Ascending aorta (tissue), 2 donors: Measurements from ENCODE around the gene TMED3. TPM values are rescaled to one million over a fixed set of nuclear protein-coding genes. Genes with fewer than 3 reads are reported as not detected.

Source experiments
- DNase-seq, 2 donors: peaks; one replicate each; pipeline ENCODE4 v3.0.0-alpha.2; 2019; ENCODE audit warnings: low spot score in 2 of 2
- H3K27ac ChIP-seq, 2 donors: fragments of 200-600 bp; sonication (generic); one replicate each; pipeline ENCODE4 v1.5.1; 2016 to 2017; ENCODE audit warnings: mild to moderate bottlenecking in 1 of 2
- H3K27me3 ChIP-seq: fragments of 200-600 bp; sonication (generic); one replicate; pipeline ENCODE4 v1.5.1; 2017
- H3K36me3 ChIP-seq, 2 donors: fragments of 200-600 bp; sonication (generic); one replicate each; pipeline ENCODE4 v1.5.1; 2016
- H3K4me1 ChIP-seq, 2 donors: fragments of 200-600 bp; sonication (generic); one replicate each; pipeline ENCODE4 v1.5.1; 2016 to 2017; ENCODE audit warnings: mild to moderate bottlenecking in 1 of 2
- H3K4me3 ChIP-seq, 2 donors: fragments of 200-600 bp; sonication (generic); one replicate each; pipeline ENCODE4 v1.5.1; 2016 to 2017; ENCODE audit warnings: mild to moderate bottlenecking in 1 of 2
- H3K9me3 ChIP-seq, 2 donors: fragments of 200-600 bp; sonication (generic); one replicate each; pipeline ENCODE4 v1.5.1; 2016
- intact Hi-C: fragments of 100-400 bp; cut with DNase I; formaldehyde crosslinking; loops from one replicate; pipeline ENCODE4 v1.15.1; 2023
- total RNA-seq: library from RNA; depleted of rRNA; stranded (reverse); fragments of >200 nt; gene quantifications from one replicate; pipeline ENCODE4 v1.1.0, GENCODE V29; 2016
- TF ChIP-seq, protein P1 (sequence below), 3 experiments: fragments of 200-600 bp in 2 of 3; fragments of 450-650 bp in 1 of 3; sonication (generic) in 2 of 3; IDR thresholded peaks; one replicate each; pipeline ENCODE4 v1.5.1; 2016 to 2019; ENCODE audit warnings: antibody characterized with exemption in 3 of 3, mild to moderate bottlenecking in 1 of 3, moderate library complexity in 1 of 3

Gene TMED3
- total RNA-seq, 1 donor from 2014 or later: 83.7 TPM

DNA sequence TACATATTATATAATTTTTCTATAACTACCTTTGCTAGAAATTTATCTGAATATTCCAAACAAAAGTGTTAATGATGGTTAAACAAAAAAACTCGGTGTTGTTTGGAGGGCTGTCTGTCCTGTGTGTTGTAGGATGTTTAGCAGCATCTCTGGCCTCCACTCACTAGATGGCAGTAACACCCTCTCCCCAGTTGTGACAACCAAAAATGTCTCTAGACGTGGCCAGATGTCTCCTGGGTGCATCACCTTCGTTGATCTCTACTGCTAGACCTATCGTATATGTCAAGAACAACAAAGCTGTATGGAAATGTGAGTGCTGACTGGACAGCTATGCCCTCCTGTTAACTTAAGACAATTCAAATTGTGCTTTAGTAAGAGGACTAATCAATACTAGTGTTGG is 14.3 kb upstream of the TMED3 start:
- Histone ChIP-seq H3K4me1 (no peaks in the 10 kb centered on the region), H3K27ac (no peak overlapping the region), H3K9me3 (no peaks in the 10 kb centered on the region), H3K36me3 (no peaks in the 10 kb centered on the region), H3K4me3 (no peak overlapping the region), H3K27me3 (no peaks in the 10 kb centered on the region)
- TF ChIP-seq, protein P1, sequence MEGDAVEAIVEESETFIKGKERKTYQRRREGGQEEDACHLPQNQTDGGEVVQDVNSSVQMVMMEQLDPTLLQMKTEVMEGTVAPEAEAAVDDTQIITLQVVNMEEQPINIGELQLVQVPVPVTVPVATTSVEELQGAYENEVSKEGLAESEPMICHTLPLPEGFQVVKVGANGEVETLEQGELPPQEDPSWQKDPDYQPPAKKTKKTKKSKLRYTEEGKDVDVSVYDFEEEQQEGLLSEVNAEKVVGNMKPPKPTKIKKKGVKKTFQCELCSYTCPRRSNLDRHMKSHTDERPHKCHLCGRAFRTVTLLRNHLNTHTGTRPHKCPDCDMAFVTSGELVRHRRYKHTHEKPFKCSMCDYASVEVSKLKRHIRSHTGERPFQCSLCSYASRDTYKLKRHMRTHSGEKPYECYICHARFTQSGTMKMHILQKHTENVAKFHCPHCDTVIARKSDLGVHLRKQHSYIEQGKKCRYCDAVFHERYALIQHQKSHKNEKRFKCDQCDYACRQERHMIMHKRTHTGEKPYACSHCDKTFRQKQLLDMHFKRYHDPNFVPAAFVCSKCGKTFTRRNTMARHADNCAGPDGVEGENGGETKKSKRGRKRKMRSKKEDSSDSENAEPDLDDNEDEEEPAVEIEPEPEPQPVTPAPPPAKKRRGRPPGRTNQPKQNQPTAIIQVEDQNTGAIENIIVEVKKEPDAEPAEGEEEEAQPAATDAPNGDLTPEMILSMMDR (IDR thresholded peaks at IDR 0.05): no peak
- intact Hi-C loops: no loop called here
- no peak for DNase-seq

DNA sequence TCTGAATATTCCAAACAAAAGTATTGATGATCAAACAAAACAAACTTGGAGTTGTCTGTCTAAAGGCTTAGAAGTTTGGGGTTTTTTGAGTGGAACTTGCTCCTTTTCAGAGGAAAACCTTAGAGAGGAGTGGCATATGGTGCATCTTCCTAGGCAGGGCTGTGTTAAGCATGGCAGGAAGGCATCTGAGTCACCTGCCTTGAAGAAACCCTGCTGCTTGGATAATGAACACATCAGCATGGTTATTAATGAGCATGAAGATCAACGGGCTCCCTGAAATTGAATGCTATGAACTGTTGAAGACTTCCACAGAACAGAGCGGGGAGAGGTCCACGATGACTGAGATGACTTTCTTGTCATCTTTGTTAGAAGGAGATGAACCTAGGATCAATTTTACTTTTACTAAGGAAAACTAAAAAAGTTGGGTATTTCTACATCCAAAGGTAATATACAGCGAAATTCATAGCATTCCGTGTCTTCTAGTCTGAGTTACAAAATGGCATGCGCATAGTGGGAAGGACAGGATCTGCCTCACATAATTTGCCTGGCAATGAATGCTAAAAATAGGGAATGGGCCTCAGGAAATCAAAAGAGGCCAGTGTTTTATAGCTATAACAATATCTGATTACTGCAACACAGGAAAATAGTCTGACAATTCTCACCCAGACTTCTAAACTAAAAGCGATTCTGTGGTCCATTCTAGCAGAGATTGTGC is 11.6 kb upstream of the TMED3 start:
- intact Hi-C loops: no loop called here
- H3K9me3 ChIP-seq: no peaks in the 10 kb centered on the region
- H3K4me3 ChIP-seq: no peak overlapping the region
- TF ChIP-seq, protein P1 (IDR thresholded peaks at IDR 0.05): no peak
- no peaks in the 10 kb centered on the region for H3K27me3 ChIP-seq
- no peaks in the 10 kb centered on the region for H3K4me1 ChIP-seq
- H3K36me3 ChIP-seq: no peaks in the 10 kb centered on the region
- no peak for DNase-seq
- H3K27ac ChIP-seq: no peak overlapping the region

DNA sequence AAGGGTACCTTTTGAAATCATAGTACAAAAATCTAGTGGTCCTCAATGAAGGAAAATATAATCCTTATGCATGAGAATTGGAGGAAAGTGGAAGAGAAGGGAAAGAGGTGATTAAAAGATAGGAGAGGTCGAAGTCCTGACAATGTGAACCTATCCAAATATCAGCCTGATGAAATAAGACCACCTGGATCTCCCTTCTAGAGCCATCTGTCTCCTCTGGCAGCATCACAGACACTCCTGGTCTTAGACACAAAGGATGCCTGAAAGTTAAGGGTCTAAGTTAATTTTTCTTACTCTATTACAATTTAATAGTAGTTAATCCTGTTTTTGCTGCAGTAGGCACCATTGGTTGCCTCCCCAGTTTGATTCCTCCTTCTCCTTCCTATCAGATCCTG is 11.1 kb upstream of the TMED3 start:
- no peaks in the 10 kb centered on the region for H3K9me3 ChIP-seq
- no peaks in the 10 kb centered on the region for H3K36me3 ChIP-seq
- no peaks in the 10 kb centered on the region for H3K27me3 ChIP-seq
- TF ChIP-seq, protein P1 (IDR thresholded peaks at IDR 0.05): no peak
- no peak overlapping the region for H3K4me3 ChIP-seq
- no peak for DNase-seq
- no peaks in the 10 kb centered on the region for H3K4me1 ChIP-seq
- no peak overlapping the region for H3K27ac ChIP-seq
- intact Hi-C loops: no loop called here

DNA sequence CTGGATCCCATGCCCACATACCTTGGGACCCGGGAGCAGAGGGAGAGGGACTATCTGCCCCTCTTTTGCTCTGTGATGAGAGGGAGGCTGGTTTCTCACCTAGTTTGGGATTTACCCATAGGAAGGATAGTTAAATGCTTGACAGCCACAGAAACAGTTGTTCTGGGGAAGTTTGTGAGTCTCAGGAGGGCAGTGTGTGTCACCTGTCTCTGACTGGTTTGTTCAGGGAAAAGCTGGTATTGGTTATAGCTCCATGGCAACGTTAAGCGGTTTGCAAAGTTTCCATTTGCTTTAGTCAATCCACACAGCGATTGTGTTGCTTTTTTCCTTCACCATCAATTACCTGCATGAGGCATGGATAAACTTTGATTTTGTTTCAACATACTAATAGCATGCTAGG is 3.7 kb upstream of the TMED3 start:
- no peaks in the 10 kb centered on the region for H3K36me3 ChIP-seq
- intact Hi-C loops: no loop called here
- no peaks in the 10 kb centered on the region for H3K9me3 ChIP-seq
- H3K27ac ChIP-seq: no peak overlapping the region
- TF ChIP-seq, protein P1 (IDR thresholded peaks at IDR 0.05): no peak
- no peak for DNase-seq
- no peaks in the 10 kb centered on the region for H3K27me3 ChIP-seq
- H3K4me3 ChIP-seq: no peak overlapping the region
- peaks cover 0 to 2% of the 10 kb centered on the region in 2 donors for H3K4me1 ChIP-seq

DNA sequence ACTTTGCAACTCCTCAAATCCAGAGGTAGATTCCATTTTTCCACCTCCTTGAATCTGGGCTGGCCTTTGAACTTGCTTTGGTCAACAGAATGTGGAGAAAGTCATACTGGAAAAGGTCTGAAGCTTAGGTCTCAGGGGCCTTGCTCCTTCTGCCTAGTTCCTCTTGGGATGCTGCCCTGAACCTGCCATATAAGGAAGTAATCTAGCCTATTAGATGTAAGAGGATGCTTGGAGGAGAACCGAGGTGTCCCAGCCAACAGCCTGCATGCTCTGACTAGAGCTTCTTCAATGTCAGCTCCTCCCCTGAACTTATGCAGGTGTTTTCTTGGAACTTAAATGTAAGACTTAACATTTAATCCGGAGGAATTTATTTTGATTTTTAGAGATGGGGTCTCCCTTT is 2.0 kb upstream of the TMED3 start:
- H3K27me3 ChIP-seq: no peaks in the 10 kb centered on the region
- no peaks in the 10 kb centered on the region for H3K9me3 ChIP-seq
- H3K27ac ChIP-seq: no peak overlapping the region
- intact Hi-C loops: no loop called here
- no peak overlapping the region for H3K4me3 ChIP-seq
- TF ChIP-seq, protein P1 (IDR thresholded peaks at IDR 0.05): no peak
- H3K4me1 ChIP-seq: peaks cover 0 to 2% of the 10 kb centered on the region in 2 donors
- peaks cover 0 to 2% of the 10 kb centered on the region in 2 donors for H3K36me3 ChIP-seq
- no peak for DNase-seq

DNA sequence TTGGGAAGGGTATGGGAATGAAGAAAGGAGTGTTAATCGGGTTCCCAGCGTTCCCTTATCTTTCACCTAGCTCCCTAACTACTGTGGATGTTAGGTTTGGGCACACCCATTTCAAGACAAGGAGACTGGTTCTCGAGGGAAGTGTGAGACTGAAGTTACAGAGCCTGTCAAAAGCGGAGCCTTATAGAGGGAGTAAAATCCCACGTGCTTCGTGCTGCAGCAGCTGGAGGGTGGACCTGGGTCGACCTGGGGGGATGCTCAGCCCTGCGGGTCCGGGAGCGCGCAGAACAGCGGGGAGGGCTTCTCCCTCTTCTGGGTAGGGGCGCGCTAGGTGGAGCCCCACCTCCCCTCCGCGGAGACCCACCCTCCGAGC is 314 bp upstream of the TMED3 start:
- Histone ChIP-seq H3K27me3 (no peaks in the 10 kb centered on the region), H3K27ac (no peak overlapping the region), H3K4me3 (peak overlapping the region; percentile 60 to 78), H3K36me3 (peaks cover 13 to 20% of the 10 kb centered on the region in 2 donors), H3K4me1 (peaks cover 0 to 2% of the 10 kb centered on the region in 2 donors), H3K9me3 (no peaks in the 10 kb centered on the region)
- TF ChIP-seq, protein P1 (IDR thresholded peaks at IDR 0.05): no peak
- intact Hi-C loops: no loop called here
- DNase-seq: no peak
